Esophagus squamous epithelium (tissue), 5 donors: ENCODE data around the gene GUCA1A. TPM values are rescaled to one million over a fixed set of nuclear protein-coding genes. Genes with fewer than 3 reads are reported as not detected.

Experiments used
- DNase-seq: peaks from one replicate; lab custom pipeline; 2025; lab: John Stamatoyannopoulos, UW
- H3K27ac ChIP-seq, 4 donors: fragments of 200-600 bp; sonication (generic); one replicate each; pipeline ENCODE4 v1.5.1; 2016 to 2019; ENCODE audit warnings: mild to moderate bottlenecking in 1 of 4
- H3K27me3 ChIP-seq, 4 donors: fragments of 200-600 bp; sonication (generic); 1 replicate in 3 of 4; 2 replicates in 1 of 4; pipeline versions ENCODE4 v1.5.1 to v1.6.0; 2017 to 2021; ENCODE audit warnings: antibody characterized with exemption in 1 of 4
- H3K36me3 ChIP-seq, 3 donors: fragments of 200-600 bp; sonication (generic); one replicate each; pipeline ENCODE4 v1.5.1; 2016 to 2019
- H3K4me1 ChIP-seq, 3 donors: fragments of 200-600 bp; sonication (generic); one replicate each; pipeline ENCODE4 v1.5.1; 2017 to 2019
- H3K4me3 ChIP-seq, 4 donors: fragments of 200-600 bp; sonication (generic); 1 replicate in 3 of 4; 2 replicates in 1 of 4; pipeline ENCODE4 v1.5.1; 2016 to 2019; ENCODE audit warnings: mild to moderate bottlenecking in 2 of 4, moderate library complexity in 1 of 4
- H3K9me3 ChIP-seq, 3 donors: fragments of 200-600 bp; sonication (generic); one replicate each; pipeline ENCODE4 v1.5.1; 2016 to 2019
- POLR2A ChIP-seq, 4 donors: fragments of 450-650 bp; IDR thresholded peaks; one replicate each; pipeline ENCODE4 v1.6.1; 2017; ENCODE audit warnings: antibody characterized with exemption in 4 of 4, mild to moderate bottlenecking in 4 of 4, moderate library complexity in 3 of 4
- WGBS, 2 donors: methylation state at CpG; one replicate each; pipeline ENCODE4 v1.1.5; 2018; 5-methylcytosine and 5-hydroxymethylcytosine counted together
- intact Hi-C: fragments of 100-400 bp; cut with DNase I; formaldehyde crosslinking; loops from one replicate; pipeline ENCODE4 v1.15.0; 2022
- total RNA-seq, 4 donors: library from RNA; depleted of rRNA; stranded (reverse); fragments of >200 nt; gene quantifications; one replicate each; pipeline ENCODE4 v1.1.0, GENCODE V29; 2016
- TF ChIP-seq, protein P1 (sequence below), 6 experiments: fragments of 450-650 bp in 4 of 6; fragments of 200-600 bp in 2 of 6; sonication (generic) in 2 of 6; IDR thresholded peaks; one replicate each; pipeline ENCODE4 v1.5.1; 2016 to 2019; ENCODE audit warnings: antibody characterized with exemption in 6 of 6, mild to moderate bottlenecking in 4 of 6, moderate library complexity in 4 of 6
- donor health status: DM: yes; HTN: yes; CAD: no.

The GUCA1A gene
- total RNA-seq, 4 donors from 2014 or later: not detected

DNA sequence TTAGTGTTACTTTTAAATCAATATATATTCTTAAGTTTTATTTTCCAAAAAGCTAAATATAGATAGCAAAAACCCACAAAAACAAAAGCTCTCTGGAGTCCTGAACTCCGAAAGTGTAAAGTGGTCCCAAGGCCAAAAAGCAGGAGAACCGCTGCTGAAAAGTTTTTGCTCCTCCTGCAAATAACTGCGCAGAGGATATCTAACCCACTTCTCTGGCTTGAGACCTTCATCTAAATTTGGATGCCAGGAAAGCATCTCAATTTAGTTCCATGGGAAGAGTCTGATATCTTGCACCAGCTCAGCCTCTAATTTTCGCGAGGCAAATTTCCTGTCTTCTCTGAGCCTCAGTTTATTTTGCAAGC lies 44.0 kb downstream of the GUCA1A start:
- H3K36me3 ChIP-seq: peaks cover 0 to 21% (median 5%) of the 10 kb centered on the region in 3 donors
- no peak for TF ChIP-seq POLR2A (IDR thresholded peaks at IDR 0.05)
- TF ChIP-seq, protein P1, sequence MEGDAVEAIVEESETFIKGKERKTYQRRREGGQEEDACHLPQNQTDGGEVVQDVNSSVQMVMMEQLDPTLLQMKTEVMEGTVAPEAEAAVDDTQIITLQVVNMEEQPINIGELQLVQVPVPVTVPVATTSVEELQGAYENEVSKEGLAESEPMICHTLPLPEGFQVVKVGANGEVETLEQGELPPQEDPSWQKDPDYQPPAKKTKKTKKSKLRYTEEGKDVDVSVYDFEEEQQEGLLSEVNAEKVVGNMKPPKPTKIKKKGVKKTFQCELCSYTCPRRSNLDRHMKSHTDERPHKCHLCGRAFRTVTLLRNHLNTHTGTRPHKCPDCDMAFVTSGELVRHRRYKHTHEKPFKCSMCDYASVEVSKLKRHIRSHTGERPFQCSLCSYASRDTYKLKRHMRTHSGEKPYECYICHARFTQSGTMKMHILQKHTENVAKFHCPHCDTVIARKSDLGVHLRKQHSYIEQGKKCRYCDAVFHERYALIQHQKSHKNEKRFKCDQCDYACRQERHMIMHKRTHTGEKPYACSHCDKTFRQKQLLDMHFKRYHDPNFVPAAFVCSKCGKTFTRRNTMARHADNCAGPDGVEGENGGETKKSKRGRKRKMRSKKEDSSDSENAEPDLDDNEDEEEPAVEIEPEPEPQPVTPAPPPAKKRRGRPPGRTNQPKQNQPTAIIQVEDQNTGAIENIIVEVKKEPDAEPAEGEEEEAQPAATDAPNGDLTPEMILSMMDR (IDR thresholded peaks at IDR 0.05): no peak
- H3K4me1 ChIP-seq: peaks cover 10 to 77% (median 26%) of the 10 kb centered on the region in 3 donors
- intact Hi-C loops: loop anchor here (10.0 kb wide), 1 partner anchor 52 kb away; no protein-coding TSS in a partner anchor
- H3K27me3 ChIP-seq: no peaks in the 10 kb centered on the region
- peak overlapping the region; percentile 64 to 77 (median 69) for H3K4me3 ChIP-seq
- H3K9me3 ChIP-seq: no peaks in the 10 kb centered on the region
- H3K27ac ChIP-seq: peak overlapping the region; percentile 83 to 93 (median 88)
- WGBS, 2 donors: 0 to 3% methylated on average over 5 of the region's 5 CpGs
- no peak for DNase-seq

DNA sequence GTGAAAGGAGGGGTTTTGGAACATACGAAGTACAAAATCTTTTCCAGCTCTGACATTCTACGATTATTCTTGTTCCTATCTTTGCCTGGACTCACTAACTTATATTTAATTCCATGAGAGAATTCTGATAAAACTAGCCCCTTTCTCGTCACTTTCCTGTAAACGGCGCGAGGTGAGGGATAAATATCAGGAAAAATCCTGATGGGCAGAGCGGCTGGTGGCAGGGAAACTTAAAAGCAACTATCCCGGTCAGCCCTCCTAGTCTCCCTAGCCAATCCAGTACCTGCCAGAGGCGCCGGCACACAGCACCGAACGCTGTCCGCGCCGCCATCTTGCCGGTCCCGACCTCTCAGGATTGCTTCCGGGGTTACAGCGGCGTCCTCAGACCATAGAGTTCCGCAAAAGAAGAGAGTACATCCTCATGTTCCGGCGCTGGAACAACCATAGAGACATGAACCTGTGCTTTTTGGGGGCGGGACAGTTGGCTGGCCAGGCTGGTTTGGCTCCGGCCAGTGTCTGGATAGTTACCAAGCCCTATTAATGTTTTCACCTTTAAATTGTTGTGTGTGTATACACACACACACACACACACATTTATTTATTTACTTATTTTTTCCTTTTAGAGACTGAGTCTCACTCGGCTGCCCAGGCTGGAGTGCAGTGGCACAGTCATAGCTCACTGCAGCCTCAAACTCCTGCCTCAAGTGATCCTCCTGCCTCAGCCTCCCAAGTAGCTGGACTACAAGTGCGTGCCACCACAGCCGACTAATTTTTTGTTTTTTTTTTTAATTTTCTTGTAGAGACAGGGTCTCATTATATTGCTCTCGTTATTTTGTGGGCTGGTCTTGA lies 44.6 kb downstream of the GUCA1A start, which contains the start of gene MRPS10:
Gene MRPS10, minus strand, starts transcription at position 343 of the 849 bp plus-strand sequence. Its CDS starts 12 bp downstream, at position 331.
- peak in 3 of 4 donors; percentile 28 to 81 (median 70) for TF ChIP-seq POLR2A (IDR thresholded peaks at IDR 0.05)
- TF ChIP-seq, protein P1 (IDR thresholded peaks at IDR 0.05): no peak
- intact Hi-C loops: loop anchor here (10.0 kb wide), 1 partner anchor 53 kb away; no protein-coding TSS in a partner anchor
- peaks cover 0 to 15% (median 5%) of the 10 kb centered on the region in 3 donors for H3K36me3 ChIP-seq
- H3K4me3 ChIP-seq: peak within 1 kb of the TSS; percentile 64 to 77 (median 69)
- H3K4me1 ChIP-seq: peaks cover 10 to 72% (median 22%) of the 10 kb centered on the region in 3 donors
- H3K9me3 ChIP-seq: no peaks in the 10 kb centered on the region
- DNase-seq: peak; percentile 67
- peak within 1 kb of the TSS; percentile 83 to 93 (median 88) for H3K27ac ChIP-seq
- 10 to 20% methylated on average over 14 to 29 of the region's 29 CpGs for WGBS, 2 donors
- H3K27me3 ChIP-seq: no peaks in the 10 kb centered on the region

DNA sequence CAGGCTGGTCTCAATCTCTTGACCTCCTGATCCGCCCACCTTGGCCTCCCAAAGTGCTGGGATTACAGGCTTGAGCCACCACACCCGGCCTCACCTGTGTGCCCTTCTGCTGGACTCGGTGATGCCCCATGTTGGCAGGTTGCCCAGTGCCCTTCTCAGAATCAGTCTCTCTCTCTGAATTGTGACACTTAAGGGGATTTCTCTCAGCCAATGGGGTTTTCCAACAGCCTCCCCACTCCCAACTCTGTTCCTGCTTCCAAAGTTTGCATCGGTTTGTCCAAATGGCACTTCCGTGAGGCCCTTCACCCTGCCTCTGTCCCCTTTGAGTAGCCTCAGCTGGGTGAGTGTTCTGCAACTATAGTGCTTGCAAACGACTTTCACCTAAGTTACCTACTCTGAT lies 47.6 kb downstream of the GUCA1A start:
- WGBS, 2 donors: 63 to 80% methylated on average over 6 of the region's 6 CpGs
- TF ChIP-seq POLR2A (IDR thresholded peaks at IDR 0.05): no peak
- TF ChIP-seq, protein P1 (IDR thresholded peaks at IDR 0.05): no peak
- H3K4me3 ChIP-seq: no peak overlapping the region
- no peaks in the 10 kb centered on the region for H3K36me3 ChIP-seq
- H3K27ac ChIP-seq: peak overlapping the region in 2 of 4 donors; percentile 63 to 71
- H3K9me3 ChIP-seq: no peaks in the 10 kb centered on the region
- intact Hi-C loops: no loop called here
- no peaks in the 10 kb centered on the region for H3K27me3 ChIP-seq
- peaks cover 10 to 65% (median 25%) of the 10 kb centered on the region in 3 donors for H3K4me1 ChIP-seq
- no peak for DNase-seq

DNA sequence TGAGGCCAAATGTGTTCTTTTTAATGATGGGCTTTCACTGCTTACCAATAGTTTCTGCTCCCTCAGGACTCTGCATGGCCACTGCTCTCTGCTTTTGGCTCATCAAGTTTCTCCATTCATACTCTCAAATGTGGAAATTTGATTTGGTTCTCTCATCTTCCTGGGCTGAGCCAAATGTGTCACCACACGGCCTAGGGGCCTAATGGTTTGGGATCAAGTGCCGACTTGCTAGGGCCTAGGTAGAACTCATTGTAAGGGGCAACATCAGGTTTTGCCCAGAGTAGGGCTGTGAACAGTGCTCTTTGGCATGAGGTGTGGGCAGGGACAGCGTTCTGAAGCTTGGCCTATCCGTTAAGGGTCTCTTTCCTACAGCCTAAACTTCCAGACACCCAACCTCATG lies 48.4 kb downstream of the GUCA1A start:
- H3K4me3 ChIP-seq: no peak overlapping the region
- no peak for DNase-seq
- H3K4me1 ChIP-seq: peaks cover 7 to 65% (median 28%) of the 10 kb centered on the region in 3 donors
- peak overlapping the region in 3 of 4 donors; percentile 18 to 71 (median 63) for H3K27ac ChIP-seq
- no peak for TF ChIP-seq POLR2A (IDR thresholded peaks at IDR 0.05)
- TF ChIP-seq, protein P1 (IDR thresholded peaks at IDR 0.05): no peak
- intact Hi-C loops: no loop called here
- WGBS, 2 donors: 48 to 53% methylated on average over 2 to 4 of the region's 4 CpGs
- no peaks in the 10 kb centered on the region for H3K27me3 ChIP-seq
- H3K36me3 ChIP-seq: no peaks in the 10 kb centered on the region
- no peaks in the 10 kb centered on the region for H3K9me3 ChIP-seq

DNA sequence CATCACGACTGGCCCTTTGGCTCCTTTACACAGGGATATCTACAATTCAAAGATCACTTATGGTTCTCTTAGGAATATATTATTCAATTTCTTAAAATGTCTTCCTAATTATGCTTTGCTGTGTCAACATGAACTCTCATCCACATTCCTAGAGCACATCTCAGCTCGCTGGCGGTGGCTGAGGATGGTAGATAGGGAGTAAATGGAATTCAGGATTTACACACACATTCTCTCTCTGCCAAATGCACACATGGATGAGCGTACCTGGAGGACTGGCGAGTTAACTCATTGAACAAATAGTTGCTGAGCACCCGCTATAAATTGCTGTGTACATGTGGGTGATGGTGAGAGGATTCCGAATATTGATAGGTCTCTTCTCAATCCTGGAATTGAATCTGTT lies 49.3 kb downstream of the GUCA1A start:
- 72 to 87% methylated on average over 7 of the region's 7 CpGs for WGBS, 2 donors
- no peak for TF ChIP-seq POLR2A (IDR thresholded peaks at IDR 0.05)
- TF ChIP-seq, protein P1 (IDR thresholded peaks at IDR 0.05): no peak
- intact Hi-C loops: no loop called here

More for the DNA sequence above, 49.3 kb downstream of the GUCA1A start:
- H3K27me3 ChIP-seq: no peaks in the 10 kb centered on the region
- peaks cover 0 to 4% (median 0%) of the 10 kb centered on the region in 3 donors for H3K36me3 ChIP-seq
- peak overlapping the region in 2 of 4 donors; percentile 18 to 71 for H3K27ac ChIP-seq
- no peaks in the 10 kb centered on the region for H3K9me3 ChIP-seq
- H3K4me1 ChIP-seq: peaks cover 0 to 66% (median 26%) of the 10 kb centered on the region in 3 donors
- DNase-seq: no peak
- H3K4me3 ChIP-seq: no peak overlapping the region
